Right lobe of liver (tissue), 4 donors: ENCODE results near the gene MED28.

Experiments
- CTCF ChIP-seq, 4 donors: fragments of 200-600 bp in 3 of 4; fragments of 450-650 bp in 1 of 4; IDR thresholded peaks; one replicate each; pipeline versions ENCODE4 v1.5.1 to v1.8.0; 2016 to 2022; ENCODE audit warnings: antibody characterized with exemption in 4 of 4, mild to moderate bottlenecking in 2 of 4
- POLR2A ChIP-seq: fragments of 450-650 bp; IDR thresholded peaks from one replicate; pipeline ENCODE4 v1.6.1; 2017; ENCODE audit warnings: antibody characterized with exemption, mild to moderate bottlenecking
- donor health status: DM: no; HTN: no; CAD: no.
- donor health status: DM: no; HTN: no; CAD: no.
- donor health status: DM: no; HTN: yes; CAD: no.

- TF ChIP-seq POLR2A = no peak
- no peak for TF ChIP-seq CTCF (IDR thresholded peaks at IDR 0.05)
Measured at GRCh38 chr4:17680559-17681280, 66.3 kb downstream of the MED28 start.
